GM21619 (cell line): ENCODE measurements around the gene KCNH1.
A peak's percentile ranks its signal among the peaks of the same experiment; 100 is the strongest.
"Not testable (repeated sequence)": the region's sequence is repeated elsewhere in the genome, so short reads cannot be mapped to it uniquely, and the experiment has no call there.

Source experiments
- ATAC-seq: cut with Tn5 transposase; IDR thresholded peaks from one replicate; pipeline ENCODE4 v1.9.1; 2021; ENCODE audit not compliant: unreplicated experiment

KCNH1 gene

DNA sequence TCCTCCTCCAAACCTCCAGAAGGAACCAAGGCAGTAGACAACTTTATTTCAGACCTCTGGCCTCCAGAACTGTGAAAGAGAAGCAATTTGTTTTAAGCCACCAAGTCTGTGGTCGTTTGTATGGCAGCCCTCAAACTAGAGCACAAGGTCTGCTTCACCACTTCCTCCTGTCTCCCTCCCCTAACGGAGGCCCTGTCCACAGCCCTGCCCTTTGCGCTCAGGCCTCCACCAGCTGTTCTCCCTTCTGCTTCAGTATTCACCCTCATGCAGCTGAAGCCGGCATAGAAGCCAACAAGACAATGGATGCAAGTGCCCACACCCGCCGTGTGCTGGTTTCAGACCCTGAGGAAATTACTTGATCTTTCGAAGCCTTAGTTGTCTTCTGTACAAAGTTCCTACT, 441.2 kb downstream of the KCNH1 start:
- ATAC-seq, result no peak

DNA sequence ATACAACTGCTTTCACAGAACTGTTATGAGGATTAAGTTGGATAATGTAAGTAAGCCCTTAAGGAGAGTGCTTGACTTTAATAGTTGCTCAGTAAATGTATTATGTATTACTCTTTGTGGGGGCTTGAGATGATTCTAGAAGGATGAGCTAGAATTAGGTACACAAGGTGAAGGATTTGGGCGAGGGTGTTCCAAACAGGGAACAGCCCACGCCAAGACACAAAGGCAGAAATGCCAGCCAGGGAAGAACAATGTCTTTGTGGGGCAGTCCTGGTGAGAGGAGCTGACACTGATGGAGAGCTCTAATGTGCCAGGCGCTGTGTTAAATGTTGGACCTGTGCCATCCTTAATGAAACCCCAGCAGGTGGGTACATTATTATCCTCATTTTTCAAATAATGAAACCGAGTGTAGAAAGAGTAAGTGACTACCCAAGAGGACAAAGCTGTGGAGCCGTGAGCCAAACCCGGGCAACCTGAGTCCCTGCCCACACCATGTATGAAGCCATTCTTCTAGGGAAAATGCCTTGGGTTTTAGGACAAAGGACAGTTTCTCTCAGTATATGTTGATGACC, 442.8 kb downstream of the KCNH1 start:
- ATAC-seq, result no peak

DNA sequence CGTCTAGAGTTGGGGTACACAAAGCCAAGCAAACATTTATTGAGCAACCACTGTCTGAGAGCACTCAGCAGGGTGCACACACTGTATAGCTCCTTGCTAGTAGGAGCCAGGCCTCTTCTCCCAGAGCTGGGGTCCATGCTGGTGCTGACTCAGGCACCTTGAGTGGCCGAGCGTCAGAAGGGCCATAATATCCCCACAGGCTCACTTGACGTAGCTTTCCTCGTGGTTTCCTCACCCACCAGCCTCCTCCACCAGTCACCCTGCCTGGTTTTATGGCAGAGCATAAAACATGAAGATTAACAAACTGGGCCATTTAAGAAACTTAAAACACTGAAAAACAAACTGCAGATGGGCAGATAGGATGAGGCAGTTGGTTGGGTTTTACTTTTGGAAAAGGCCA, 443.7 kb downstream of the KCNH1 start:
- no peak for ATAC-seq

DNA sequence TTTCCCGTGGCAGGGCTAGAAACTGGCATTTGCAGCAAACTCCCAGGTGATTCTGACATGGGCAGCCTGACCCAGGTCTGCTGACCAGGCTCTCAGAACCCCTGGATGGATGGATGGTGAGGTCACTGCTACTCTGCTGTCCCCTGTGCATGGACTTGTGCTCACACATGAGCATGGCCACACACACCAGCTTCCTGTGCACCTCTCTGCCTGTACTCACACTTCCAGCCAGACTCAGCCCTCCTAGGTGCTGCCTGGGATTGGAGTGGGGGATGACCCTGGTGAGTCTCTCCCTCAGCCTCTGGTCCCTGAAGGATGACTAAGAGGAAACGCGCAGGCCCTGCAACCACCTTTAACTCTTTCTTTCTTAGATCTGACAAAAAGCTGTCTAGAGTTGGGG, 444.1 kb downstream of the KCNH1 start:
- ATAC-seq, result no peak

DNA sequence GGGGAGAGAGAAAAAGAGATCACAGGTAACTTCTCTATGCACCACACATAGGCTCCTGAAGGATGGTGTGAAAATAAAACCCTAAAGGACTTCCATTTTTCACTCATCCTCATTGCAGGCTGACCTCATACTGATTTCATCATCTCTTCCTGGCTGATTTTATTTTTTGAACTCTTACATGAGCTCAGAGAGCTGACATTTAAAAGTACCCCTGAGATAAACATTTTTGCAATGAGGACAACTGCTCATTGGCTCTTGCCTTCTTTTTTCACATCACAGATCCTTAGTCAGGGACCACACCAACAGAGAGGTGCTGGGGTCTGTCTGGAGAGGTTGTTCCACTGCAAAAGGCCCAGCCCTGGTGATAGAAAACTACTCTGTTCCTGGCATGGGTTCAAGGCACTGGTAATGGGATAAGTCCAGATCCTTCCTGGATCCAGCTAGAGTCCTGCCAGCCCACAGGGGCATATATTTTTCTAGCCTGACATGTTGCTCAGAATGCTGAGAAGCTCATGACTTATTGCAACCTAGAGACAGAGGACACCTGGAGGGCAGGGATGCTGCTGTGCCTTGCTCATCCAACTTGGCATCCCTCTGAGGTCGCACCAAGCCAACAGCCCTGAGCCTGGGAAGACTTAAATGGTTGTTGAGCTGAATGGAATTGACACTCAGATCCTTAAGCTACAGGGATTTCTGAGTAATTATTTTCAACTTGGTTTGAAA, 445.3 kb downstream of the KCNH1 start:
- no peak for ATAC-seq

DNA sequence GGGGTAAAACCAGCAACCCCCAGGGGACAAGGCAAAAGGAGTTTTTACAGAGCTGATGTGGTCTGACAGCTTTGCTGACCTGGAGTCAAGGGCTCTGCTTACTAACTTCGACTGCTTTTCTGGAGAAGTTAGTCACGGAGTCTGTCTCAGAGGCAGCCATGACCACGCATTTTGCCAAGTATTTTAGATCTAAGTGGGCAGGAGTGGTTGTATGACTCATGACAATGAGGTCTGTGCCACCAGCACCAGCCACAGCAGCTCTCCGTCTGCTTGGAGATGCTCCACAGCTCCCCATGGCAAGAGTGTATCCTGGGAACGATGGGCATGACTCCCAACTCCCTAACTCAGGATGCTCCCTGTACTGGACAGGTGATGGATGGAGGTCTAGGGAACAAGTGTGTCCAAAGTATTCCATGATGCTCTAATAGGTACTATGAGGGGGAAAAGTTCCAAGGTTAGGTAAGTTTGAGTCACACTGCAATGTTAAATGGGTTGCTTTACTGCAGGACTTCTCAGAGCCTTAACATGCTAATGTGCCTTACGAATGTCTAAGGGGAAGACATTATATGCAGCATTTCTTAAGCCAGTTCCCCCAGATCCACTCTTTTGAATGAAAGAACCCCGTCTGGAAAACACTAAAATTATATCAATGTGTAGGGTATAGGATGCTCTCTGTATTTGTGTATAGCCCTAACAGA, 446.2 kb downstream of the KCNH1 start:
- ATAC-seq, result no peak

DNA sequence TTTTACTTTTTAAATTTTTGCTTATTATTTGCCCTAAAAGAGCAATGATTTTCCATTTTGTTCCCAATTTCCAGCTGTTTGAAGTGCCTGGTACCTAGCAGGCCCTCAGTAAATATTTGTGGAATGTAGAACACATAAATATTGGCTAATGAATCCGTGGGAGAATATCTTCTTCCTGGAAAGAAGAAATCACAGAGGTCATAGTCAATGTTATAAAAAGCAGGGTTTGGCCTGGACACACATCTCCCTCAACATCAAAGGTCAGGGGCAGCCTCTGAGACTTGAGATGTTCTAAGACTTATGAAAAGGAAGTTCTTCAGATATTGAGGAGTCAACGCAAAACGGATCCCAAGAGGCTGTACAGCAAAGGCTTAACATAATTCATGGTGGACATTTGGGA, 447.1 kb downstream of the KCNH1 start:
- no peak for ATAC-seq

DNA sequence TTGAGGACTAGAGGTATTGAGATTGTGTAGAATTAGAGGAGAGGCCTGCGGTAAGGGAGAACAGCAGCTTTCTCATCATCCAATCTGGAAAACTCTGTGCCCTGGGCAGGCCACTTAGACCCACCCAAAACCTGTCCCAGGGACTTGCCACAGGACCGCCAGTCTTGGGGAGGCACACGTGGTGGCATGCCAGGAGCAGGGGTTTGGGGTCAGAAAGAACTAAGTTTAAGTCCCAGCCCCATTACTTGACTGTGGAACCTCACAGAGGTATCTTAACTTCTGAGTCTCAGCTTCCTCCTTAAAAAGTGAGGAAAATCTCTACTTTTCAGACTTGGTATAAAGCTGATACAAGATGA, 448.7 kb downstream of the KCNH1 start:
- ATAC-seq, result no peak

DNA sequence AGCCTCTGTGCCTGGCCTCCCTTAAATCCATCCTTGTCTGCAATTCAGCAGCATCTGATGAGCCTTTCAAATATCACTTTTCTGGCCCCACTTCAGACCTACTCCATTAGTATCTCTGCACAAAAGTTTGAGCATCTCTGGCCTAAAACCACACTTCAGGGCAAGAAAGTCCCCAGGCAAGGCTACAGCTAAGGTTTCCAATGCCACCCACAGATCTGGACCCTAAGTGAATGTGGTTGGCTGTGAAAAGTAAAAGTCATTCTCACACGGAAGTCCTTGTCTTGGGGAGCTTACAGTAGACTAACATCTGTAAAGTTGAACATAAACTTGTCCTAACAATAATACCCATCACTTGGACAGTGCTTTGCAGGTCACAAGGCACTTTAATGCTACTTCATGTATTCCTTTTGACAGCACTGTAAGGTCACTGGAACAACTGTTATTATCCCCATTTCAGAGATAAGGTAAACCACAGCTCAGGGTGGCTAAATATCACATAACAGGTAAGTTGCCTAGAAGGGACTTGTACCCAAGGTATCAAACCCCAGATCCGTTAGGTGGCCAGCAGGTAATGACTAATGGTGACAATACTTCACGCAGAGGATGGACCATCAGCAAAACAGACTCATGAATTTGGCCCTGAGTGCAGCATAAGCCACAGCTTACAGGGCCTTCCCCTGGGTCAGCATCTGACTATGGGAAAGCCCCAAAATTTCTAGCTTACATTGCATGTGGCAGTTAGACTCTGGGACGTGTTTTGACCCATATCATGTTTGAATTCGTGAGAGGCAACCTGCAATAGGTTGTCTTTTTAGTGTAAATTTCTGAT, 449.3 kb downstream of the KCNH1 start:
- peak; percentile 87 for ATAC-seq

DNA sequence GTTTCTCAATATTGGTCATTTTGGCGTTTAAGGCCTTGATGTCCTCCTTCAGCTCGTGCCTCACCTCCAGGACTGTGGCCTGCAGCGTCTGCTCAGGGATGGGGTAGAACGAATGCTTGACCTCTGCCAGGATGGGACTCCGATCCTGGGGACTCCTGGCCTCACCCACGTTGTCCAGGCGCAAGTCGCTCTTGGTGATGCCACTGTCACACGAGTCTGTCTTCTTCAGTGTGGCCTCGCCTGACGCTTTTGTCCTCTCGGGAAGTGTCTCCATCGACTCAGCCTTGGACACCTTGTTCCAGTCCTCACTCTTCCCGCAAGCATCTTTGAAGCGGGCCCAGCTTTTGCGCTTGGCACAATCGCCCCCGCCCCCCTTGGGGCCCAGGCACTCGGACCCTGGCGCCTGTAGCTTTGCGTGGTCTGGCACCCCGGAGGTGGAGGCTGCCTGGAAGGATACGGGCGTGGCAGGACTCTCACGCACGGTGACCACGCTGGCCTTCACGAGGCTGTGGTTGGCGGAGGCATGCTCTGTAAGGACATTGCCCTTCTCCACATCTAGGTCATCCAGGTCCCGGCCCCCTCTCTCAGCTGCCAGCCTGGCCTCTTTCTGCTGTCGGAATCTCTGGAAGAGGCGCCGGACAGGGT, 450.4 kb downstream of the KCNH1 start:
- ATAC-seq, result no peak

DNA sequence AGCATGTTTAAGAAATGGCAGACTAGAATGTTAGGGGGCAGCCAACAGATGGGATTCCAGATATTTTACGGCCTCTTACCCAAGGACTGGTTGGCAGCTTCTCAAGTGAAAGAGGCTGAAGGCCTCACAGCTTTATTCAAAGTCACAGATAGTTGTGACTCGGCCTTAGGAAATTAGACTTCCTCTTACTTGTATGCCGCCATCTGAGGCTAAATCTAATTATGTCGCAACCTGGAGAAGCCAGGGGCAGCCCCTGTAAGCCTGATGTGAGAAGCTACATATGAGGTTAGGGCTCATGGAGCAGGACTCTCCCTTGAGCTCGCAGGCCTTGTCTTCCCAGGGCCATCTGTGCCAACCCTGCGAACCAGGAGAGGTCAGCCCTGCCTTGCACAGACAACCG, 452.8 kb downstream of the KCNH1 start:
- ATAC-seq, result no peak

DNA sequence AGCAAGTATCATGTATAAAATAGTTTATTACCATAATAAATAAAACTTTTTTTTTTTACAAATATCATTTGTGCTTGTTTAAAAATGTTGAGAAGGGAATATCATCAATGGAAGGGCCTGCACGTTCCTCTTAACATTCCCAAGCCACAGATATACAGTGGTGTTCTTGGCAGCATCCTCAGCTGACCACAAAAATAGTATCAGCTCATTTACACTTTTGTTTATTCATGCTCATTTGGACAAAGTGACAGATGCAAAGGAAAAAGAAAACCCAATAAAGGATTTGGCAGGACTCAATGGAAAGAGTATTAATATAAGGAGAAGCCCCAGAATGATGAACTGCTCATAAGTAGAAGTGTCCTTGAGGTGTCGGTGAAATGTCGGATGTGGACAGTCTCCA, 455.6 kb downstream of the KCNH1 start:
- ATAC-seq, result no peak

DNA sequence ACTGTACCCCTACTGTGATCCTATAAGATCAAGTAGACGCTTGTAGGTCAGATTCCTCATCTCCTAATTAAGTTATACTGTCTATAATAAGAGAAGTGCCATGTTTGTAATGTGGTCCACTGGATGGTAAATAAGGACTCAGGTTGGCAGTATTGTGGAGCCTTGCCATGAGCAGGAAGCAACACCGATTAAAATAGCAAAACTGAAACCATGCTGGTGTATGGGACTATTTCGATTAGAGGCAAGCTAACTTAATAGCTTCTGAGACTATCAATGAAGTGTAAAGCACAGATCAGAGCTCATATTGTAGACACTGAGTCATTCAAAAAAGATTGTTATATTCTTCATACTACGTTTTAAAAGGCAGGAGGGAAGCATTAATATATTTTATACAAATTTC, 456.4 kb downstream of the KCNH1 start:
- ATAC-seq, result no peak

DNA sequence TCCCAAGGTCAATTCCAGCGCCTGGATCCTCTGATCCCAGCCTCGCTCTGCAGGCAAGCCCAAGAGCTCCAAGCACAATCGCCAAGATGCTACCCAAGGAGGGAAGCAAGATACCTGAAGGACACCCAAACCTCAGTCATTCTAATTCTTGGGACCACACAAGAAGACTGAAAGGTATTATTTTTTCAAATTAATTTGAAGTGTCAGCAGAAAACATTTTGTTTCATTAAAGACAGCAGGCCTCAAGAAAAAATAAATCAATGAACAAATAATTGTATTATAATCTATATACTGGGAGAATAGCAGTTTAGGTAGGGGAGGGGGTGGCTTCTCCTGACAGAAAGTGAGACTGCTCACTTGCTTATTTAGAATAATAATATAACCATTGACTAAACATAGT, 457.4 kb downstream of the KCNH1 start:
- ATAC-seq, result no peak

DNA sequence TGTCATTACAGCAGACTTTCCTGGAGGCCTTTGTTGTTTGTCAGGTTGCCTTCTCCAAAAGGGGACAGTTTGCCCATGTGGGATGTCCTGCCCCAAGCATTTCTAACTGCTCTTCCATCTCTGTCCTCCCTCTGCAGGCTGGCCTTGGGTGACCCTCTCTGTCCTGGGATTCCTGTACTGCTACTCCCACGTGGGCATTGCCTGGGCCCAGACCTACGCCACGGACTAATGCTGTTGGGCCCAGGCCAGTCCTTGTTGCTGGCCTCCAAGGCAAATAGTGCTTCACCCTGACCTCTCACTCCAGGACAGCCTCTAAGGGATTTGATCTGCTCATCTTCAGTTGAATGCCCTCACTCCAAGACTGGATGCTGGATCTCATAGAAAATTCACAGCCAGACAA, 459.8 kb downstream of the KCNH1 start:
- ATAC-seq, result no peak

DNA sequence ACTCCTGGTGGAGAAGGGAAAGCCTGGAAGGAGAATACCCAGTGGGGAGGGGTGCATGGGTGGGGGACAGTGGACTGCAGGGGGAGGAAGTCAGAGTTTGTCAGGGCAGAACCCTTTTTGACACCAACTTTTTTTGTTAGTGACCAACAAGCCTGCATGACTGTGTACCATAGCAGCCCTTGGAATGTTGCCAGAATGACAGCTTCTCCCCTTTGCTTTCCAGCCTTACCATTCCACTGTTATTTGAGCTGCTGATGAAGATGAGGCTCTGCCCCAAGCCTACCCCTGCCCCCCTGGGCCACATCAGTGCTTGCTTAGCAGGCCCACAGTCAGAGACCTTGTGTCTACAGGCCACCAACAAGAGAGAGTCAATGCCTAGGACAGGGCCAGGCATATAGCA, 464.0 kb downstream of the KCNH1 start:
- ATAC-seq, result no peak

DNA sequence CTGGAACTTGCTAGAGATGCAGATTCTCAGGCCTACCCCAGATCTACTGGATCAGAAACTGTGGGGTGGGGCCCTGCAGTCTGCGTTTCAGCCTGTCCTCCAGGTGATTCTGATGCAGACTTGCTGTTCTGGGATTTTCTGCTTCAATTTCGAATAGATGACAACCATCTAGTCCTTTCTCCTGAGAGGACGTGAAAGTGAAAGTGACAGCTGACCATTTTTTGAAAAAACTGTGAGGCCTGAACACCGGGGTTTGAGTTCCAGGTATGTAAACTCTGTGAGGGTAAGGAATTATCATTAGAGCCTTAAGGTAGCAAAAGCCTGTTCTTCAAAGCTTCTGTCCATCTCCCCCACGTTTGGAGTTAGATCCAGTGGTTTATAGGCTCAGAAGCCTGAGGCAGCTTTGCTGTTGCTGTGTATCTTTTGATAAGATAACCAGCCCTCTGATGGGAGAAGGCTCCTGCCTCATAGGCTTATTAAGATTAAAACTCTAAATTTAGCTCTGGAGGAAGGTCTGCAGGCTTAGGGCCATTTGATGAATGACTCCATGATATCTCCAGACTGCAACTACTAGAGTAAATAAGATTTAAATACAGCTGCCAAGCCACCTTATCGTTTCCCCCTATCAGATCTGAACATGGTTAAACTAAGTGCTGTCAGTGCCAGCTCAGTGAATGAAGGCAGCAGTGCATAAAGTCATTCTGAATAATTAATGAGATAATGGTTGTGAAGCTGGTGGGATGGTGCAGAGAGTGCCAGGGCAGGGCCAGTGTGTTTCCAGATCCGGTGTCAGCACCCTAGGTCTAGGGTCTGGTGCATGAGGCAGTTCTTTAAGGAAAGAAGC, 470.0 kb downstream of the KCNH1 start:
- no peak for ATAC-seq

DNA sequence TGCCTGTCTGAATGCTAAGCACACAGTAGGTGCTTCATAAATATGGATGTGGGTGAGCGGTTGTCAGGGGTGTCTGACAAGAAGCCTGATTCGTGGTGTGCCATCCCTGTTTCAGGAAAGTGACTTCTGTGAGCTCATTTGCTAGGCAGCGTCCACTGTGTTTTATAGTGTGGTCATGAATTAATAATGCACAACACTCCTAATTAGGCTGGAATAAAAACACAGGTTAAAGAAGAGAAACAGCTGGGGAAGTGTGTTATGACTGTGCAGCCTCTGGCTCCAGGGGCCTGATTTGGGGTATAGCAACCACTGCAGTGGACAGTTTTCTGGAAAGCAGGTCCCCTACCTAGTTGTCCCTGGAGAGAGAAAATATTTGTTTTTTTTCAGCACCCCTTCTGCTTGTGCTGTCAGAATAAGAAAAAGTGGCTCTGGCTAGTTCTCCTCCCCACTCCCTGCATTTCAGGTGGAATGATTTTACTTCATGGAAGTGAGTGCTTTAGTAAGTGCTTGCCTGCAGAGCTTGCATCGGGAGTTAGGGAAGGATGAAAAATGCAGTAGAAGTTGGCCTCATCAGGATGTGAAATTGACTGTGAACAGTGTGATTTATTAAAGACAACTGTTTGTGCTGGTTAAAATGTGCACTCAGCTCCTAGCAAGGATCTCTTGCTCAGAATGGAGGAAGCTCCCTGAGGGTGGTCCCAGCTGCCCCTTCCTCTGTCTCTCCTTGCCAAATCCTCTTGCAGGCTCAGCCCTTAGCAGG, 471.5 kb downstream of the KCNH1 start:
- no peak for ATAC-seq

DNA sequence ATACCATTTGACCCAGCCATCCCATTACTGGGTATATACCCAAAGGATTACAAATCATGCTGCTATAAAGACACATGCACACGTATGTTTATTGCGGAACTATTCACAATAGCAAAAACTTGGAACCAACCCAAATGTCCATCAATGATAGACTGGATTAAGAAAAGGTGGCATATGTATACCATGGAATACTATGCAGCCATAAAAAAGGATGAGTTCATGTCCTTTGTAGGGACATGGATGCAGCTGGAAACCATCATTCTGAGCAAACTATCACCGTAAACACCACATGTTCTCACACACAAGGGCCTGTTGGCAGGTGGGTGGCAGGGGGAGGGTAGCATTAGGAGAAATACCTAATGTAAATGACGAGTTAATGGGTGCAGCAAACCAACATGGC, 472.4 kb downstream of the KCNH1 start:
- not testable (repeated sequence) for ATAC-seq

DNA sequence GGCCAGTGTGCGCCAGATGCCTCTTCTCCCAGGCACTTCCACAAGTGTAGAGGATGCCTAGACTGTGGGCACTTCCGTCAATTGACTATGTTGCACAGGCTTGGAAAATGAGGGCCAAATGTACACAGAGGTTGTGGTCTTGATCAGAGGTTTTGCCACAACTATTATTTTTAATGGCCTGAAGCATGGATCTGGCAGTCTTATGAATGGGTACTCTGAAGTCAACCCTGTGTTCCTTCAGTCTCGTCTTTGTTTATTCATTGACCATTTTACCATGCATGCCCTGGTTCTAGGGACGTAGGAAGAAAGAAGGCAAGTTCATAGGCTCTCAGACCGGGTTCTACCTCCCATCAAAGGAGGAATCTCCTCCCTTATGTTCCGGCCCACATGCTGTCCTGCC, 476.1 kb downstream of the KCNH1 start:
- ATAC-seq, result no peak
